Ectodermal cell (in vitro differentiated cells): ENCODE data around the gene KIAA0408.

Source experiments
- H3K27ac ChIP-seq: 2 replicates; pipeline ENCODE4 v1.7.0; 2013; ENCODE audit warnings: mild to moderate bottlenecking, low read depth, low read length; ENCODE audit not compliant: insufficient read depth, poor library complexity, severe bottlenecking
- H3K27me3 ChIP-seq: 2 replicates; pipeline ENCODE4 v1.7.0; 2013; ENCODE audit warnings: mild to moderate bottlenecking, low read length; ENCODE audit not compliant: insufficient read depth, control insufficient read depth, poor library complexity, severe bottlenecking
- H3K36me3 ChIP-seq: one replicate; pipeline ENCODE4 v1.7.0; 2013; ENCODE audit warnings: low read length; ENCODE audit not compliant: control insufficient read depth, insufficient read depth
- H3K4me1 ChIP-seq: one replicate; pipeline ENCODE4 v1.7.0; 2013; ENCODE audit warnings: low read length; ENCODE audit not compliant: control insufficient read depth, insufficient read depth
- H3K4me3 ChIP-seq: 2 replicates; pipeline ENCODE4 v1.7.0; 2013; ENCODE audit warnings: low read depth, low read length, control low read depth; ENCODE audit not compliant: insufficient read depth
- H3K9me3 ChIP-seq: 2 replicates; pipeline ENCODE4 v1.7.0; 2013; ENCODE audit warnings: mild to moderate bottlenecking, low read length, moderate library complexity; ENCODE audit not compliant: control insufficient read depth
- WGBS, 2 experiments: methylation state at CpG; one replicate each; pipeline ENCODE4 v1.1.7; 2013; ENCODE audit warnings: missing lambda C conversion rate in 2 of 2; 5-methylcytosine and 5-hydroxymethylcytosine counted together

The KIAA0408 gene

GRCh38 chr6:127482325-127482724 is 23.1 kb upstream of the KIAA0408 start:
- no peak overlapping the region for H3K4me3 ChIP-seq
- H3K9me3 ChIP-seq, result no peaks in the 10 kb centered on the region
- 100% methylated on average over 2 of the region's 2 CpGs; no CpG with 5 or more reads in 1 of the 2 experiments for WGBS, 2 experiments
- peak overlapping the region; percentile 12 for H3K27ac ChIP-seq
- H3K4me1 ChIP-seq, result no peaks in the 10 kb centered on the region
- peaks cover 5% of the 10 kb centered on the region for H3K36me3 ChIP-seq
- H3K27me3 ChIP-seq, result no peaks in the 10 kb centered on the region

- no peaks in the 10 kb centered on the region for H3K27me3 ChIP-seq
- 94 to 97% methylated on average over 4 of the region's 4 CpGs for WGBS, 2 experiments
- peaks cover 5% of the 10 kb centered on the region for H3K36me3 ChIP-seq
- no peak overlapping the region for H3K27ac ChIP-seq
- no peak overlapping the region for H3K4me3 ChIP-seq
- H3K4me1 ChIP-seq, result no peaks in the 10 kb centered on the region
- H3K9me3 ChIP-seq, result no peaks in the 10 kb centered on the region
Measured at GRCh38 chr6:127481628-127482027, 22.4 kb upstream of the KIAA0408 start.

GRCh38 chr6:127481111-127481510 is 21.9 kb upstream of the KIAA0408 start:
- Histone ChIP-seq H3K9me3 (no peaks in the 10 kb centered on the region), H3K36me3 (peaks cover 6% of the 10 kb centered on the region), H3K27ac (no peak overlapping the region), H3K4me1 (no peaks in the 10 kb centered on the region), H3K4me3 (no peak overlapping the region), H3K27me3 (no peaks in the 10 kb centered on the region)
- 97 to 98% methylated on average over 2 of the region's 2 CpGs for WGBS, 2 experiments

- 100% methylated on average over 1 of the region's 1 CpG for WGBS, 2 experiments
- H3K9me3 ChIP-seq, result no peaks in the 10 kb centered on the region
- H3K27me3 ChIP-seq, result no peaks in the 10 kb centered on the region
- peaks cover 22% of the 10 kb centered on the region for H3K36me3 ChIP-seq
- no peak overlapping the region for H3K4me3 ChIP-seq
- H3K27ac ChIP-seq, result no peak overlapping the region
- no peaks in the 10 kb centered on the region for H3K4me1 ChIP-seq
Measured at GRCh38 chr6:127477658-127478057, 18.5 kb upstream of the KIAA0408 start.

GRCh38 chr6:127475823-127476176 is 16.6 kb upstream of the KIAA0408 start:
- H3K27me3 ChIP-seq, result no peaks in the 10 kb centered on the region
- H3K9me3 ChIP-seq, result no peaks in the 10 kb centered on the region
- 95 to 96% methylated on average over 34 of the region's 34 CpGs for WGBS, 2 experiments
- no peak overlapping the region for H3K4me3 ChIP-seq
- no peak overlapping the region for H3K27ac ChIP-seq
- H3K4me1 ChIP-seq, result no peaks in the 10 kb centered on the region
- H3K36me3 ChIP-seq, result peaks cover 25% of the 10 kb centered on the region

- Histone ChIP-seq H3K36me3 (peaks cover 20% of the 10 kb centered on the region), H3K27ac (no peak overlapping the region), H3K9me3 (no peaks in the 10 kb centered on the region), H3K4me1 (no peaks in the 10 kb centered on the region), H3K27me3 (no peaks in the 10 kb centered on the region), H3K4me3 (no peak overlapping the region)
- 97% methylated on average over 87 of the region's 87 CpGs for WGBS, 2 experiments
Measured at GRCh38 chr6:127475135-127475822, 16.1 kb upstream of the KIAA0408 start.

GRCh38 chr6:127471379-127472255 is 12.4 kb upstream of the KIAA0408 start:
- peaks cover 27% of the 10 kb centered on the region for H3K36me3 ChIP-seq

GRCh38 chr6:127468936-127469335 is 9.7 kb upstream of the KIAA0408 start:
- 97 to 98% methylated on average over 2 of the region's 2 CpGs for WGBS, 2 experiments
- Histone ChIP-seq H3K4me3 (no peak overlapping the region), H3K4me1 (no peaks in the 10 kb centered on the region), H3K36me3 (peaks cover 10% of the 10 kb centered on the region), H3K9me3 (no peaks in the 10 kb centered on the region), H3K27ac (no peak overlapping the region), H3K27me3 (no peaks in the 10 kb centered on the region)

More at GRCh38 chr6:127471379-127472255, 12.4 kb upstream of the KIAA0408 start:
- Histone ChIP-seq H3K27me3 (no peaks in the 10 kb centered on the region), H3K4me3 (no peak overlapping the region), H3K27ac (no peak overlapping the region), H3K9me3 (no peaks in the 10 kb centered on the region), H3K4me1 (no peaks in the 10 kb centered on the region)
- 89 to 92% methylated on average over 2 to 4 of the region's 5 CpGs for WGBS, 2 experiments

- H3K4me3 ChIP-seq, result no peak overlapping the region
- no peaks in the 10 kb centered on the region for H3K4me1 ChIP-seq
- H3K36me3 ChIP-seq, result peaks cover 10% of the 10 kb centered on the region
- WGBS, 2 experiments, result 89 to 92% methylated on average over 5 of the region's 5 CpGs
- H3K9me3 ChIP-seq, result no peaks in the 10 kb centered on the region
- H3K27me3 ChIP-seq, result no peaks in the 10 kb centered on the region
- H3K27ac ChIP-seq, result no peak overlapping the region
Measured at GRCh38 chr6:127466416-127466815, 7.2 kb upstream of the KIAA0408 start.

- 44 to 47% methylated on average over 3 of the region's 3 CpGs for WGBS, 2 experiments
- Histone ChIP-seq H3K4me3 (no peak overlapping the region), H3K9me3 (no peaks in the 10 kb centered on the region), H3K4me1 (no peaks in the 10 kb centered on the region), H3K27ac (no peak overlapping the region), H3K36me3 (peaks cover 4% of the 10 kb centered on the region), H3K27me3 (no peaks in the 10 kb centered on the region)
Measured at GRCh38 chr6:127464881-127465459, 5.8 kb upstream of the KIAA0408 start.
